ENCODE data around the gene LCN9.

LCN9 gene

DNA sequence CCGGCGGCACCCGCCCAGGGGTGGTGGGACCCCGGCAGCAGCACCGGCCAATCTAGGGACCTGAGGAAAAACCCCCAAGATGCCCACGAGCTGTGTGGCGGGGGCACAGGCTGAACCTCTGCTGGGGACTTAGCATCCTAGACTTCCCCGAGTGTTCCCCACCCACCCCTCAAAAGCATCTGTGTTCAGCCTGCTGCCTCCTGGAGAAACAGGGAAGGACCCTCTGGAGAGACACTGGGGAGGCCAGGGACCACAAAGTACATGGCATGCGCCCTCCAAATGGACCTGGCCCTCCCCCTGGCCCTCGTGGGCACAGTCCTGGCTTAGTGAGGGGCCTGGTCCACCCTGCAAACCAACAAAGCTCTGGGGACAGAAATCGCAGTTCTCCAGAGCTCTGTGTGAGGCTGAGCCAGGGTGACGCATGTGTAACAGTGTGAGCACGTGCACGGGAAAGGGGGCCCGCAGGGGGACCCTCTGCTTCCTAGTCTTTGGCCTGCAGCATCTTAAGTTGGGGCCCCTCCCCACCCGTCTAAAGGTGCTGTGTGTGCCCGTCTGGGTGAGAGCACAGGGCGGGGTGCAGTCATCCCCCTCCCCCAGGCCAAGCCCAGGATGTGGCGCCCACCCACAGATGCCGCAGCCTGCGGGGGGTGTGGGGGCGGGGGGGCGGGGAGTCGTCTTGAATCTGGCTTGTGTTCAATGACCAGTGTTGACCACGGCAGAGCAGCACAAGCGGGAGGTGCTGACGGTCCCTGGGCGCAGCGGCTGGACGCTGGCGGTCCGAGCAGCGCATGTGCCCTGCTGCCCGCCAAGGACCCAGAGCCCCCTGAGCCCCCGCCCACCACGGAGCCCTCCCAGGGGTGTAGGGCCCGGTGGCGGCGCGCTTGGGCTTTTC lies 38.2 kb downstream of the LCN9 start:
- no peak for DNase-seq

DNA sequence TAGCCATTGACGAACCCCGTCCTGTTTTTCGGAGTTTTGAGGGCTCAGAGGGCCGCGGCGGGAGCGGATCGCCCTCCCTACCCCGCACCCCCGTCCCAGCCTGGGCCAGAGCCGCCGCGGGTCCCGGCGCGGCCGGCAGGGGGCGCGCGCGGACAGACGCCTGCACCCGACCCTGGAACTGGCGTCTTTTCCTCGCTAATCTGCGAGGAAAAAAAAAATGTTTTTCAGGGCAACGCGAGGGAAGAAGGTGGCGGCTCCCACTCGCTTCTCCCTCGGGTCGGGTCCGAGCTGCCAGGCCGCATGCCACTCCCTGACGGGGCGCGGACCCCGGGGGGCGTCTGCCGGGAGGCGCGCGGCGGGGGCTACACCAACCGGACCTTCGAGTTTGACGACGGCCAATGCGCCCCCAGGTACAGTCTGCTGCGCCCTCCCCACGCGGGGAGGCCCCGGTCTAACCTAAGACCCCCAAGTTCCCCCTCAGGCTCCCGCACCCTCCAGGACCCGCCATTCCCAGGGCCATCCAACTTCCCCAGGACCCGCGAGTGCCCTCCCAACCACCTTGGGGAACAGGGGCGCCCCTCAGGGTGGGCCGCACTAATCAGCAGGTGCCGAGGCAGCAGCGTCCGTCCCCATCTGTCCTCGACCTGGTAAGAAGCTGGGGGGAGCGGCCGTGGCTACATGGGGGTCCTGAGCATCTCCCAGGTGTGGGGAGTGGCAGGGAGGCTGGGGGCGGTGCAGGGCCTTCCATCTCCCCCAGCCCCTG lies 39.0 kb downstream of the LCN9 start, which contains the start of gene KCNT1:
Gene KCNT1, plus strand, starts transcription at position 227 of the 763 bp plus-strand sequence. Its CDS starts 74 bp downstream, at position 301.
- peak; percentile 71 for DNase-seq

DNA sequence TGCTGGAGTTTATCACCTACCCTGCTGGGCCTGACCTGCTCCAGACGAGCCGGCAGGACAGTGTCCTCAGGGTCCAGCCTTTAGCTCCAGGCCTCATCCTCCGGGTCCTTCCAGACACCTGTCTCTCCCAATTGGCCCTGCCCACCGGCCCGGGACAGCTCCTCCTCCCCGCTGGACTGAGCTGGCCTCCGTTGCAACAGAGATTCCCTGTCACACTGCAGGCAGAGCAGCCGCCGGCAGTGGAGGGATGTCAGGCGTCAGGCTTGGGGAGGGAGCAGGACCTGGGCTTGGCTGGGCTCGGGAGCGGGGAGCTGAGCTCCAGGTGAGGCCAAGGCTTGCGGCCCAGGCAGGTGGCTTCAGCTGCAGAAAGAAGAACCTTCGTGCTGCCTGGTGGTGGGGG lies 40.6 kb downstream of the LCN9 start:
- DNase-seq: no peak

DNA sequence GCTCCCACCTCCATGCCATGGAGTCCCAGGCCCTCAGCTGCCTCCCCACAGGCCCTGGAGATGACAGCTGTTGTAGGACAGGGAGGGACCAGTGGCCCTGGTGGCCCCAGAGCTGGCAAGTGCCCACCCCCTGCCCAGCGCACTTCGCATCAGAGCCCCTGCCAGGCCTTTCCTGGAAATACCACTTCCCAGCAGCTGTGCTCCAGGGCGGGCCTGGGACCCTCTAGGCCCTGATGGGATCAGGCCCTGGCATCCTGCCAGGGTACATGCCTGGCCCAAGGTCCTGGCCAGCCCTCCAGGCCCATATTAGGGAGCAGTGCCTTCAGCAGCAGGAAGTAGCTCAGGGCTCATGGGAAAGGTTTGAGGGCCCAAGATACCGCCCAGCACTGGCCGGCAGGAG lies 41.4 kb downstream of the LCN9 start:
- DNase-seq: no peak

DNA sequence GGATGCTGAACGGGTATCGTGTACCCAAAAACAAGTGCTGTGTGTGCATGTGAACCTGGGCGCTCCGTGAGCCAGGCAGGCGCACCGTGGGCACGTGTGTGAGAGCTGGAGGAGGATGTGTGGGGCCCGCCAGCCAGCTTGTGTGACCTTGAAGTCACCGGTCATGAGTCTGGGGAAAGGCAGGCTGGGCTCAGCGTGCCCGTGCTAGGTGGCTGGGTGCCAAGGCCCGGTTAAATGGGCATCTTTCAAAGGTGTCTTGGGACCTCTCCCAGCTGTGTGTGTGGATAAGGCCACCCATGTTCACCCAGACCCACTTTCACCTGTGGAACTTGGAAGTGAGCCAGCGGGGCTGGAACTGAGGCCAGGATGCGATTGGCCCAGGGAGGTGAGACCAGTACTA lies 42.3 kb downstream of the LCN9 start:
- DNase-seq: no peak

DNA sequence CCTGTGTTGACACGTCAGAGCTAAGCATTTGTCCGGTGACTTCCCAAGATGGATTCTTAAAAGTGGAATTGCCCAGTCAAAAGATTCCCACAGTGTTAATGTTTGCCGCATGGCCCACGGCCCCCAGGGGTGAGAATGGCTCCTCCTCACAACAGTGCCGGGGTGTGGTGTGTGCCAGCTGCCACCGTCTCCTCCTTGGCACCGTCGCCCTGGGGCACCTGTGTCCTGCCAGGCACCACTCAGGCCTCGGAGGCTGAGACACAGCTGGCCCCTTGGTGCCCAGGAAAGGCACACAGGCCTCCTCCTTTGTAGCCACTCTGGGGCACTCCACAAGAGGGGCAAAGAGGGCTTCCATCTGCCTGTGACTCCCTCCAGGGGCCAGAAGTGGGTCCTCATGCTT lies 43.2 kb downstream of the LCN9 start:
- no peak for DNase-seq

DNA sequence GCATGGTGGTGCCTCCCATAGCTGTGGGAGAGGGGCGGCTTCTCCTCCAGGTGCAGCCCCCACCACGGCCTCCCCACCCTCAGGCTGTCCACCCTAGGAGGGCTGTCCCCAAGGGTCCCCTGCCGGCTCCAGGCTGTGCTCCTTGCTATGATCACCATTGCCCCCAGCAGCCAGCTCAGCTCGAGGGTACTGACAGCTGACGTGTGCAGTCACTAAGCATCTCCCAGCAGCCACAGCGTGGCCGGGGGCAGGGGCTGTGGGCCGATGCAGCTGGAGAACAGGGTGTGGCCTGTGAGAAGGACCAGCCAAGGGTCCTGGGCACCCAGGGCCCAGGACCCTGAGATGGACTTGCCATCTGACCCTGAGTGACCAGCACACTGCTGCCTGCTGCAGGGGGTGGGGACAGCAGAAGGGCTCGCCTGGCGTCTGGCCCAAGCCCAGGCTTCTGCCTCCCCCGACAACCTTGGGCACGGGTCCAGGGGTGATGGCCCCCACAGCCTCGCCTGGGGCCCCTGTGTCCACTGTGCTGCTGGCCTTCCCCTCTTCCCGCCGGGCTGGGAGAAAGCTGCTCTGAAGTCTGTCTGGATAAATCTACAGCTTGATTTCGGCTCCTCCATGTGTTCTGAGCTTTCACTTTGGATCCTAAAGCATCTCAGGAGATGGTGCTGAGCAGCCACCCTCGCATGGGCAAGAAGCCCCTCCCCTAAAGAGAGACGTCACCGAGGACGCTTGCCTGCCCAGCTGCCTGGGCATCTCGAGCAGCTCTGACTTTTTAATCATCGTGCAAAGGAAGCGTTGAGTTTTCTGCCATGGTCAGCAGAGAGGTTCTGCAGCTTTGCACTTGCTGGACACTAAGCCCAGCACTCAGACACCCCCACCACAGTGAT lies 44.4 kb downstream of the LCN9 start:
- no peak for DNase-seq

DNA sequence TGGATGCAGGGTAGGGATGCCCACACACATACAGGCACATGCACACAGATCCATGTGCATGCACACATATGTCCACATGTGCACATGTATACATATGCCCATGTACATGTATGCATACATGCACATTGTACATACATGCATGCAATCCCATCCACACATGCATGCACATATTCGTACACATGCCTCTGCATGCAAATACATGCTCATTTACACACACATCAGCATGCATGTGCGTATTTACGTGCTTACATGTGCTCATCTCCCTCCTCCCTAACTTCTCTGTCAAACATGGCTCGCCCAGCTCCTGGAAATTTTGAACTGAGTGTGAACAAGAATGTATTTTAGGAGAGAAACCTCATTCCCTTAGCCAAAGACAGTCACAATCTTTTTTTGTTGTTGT lies 45.1 kb downstream of the LCN9 start:
- DNase-seq: no peak

DNA sequence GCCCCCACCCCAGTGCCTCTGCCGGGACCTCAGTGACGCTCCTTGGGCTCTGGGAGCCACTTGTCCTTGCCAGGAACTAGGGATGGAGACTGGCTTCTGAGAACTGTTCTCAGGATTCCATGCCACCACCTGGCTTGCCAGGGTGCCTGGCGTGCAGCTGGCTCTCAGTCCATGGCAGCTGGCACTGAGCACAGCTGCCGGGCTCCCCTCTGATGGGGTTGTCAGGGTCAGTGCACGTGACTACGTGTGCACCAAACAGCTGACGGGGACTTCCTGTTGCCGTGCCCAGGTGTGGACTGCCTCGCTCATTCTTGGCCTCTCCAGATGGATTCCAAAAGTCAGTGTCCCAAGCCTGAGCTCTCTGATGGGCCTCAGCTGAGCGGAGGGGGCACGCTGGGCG lies 48.3 kb downstream of the LCN9 start:
- no peak for DNase-seq

DNA sequence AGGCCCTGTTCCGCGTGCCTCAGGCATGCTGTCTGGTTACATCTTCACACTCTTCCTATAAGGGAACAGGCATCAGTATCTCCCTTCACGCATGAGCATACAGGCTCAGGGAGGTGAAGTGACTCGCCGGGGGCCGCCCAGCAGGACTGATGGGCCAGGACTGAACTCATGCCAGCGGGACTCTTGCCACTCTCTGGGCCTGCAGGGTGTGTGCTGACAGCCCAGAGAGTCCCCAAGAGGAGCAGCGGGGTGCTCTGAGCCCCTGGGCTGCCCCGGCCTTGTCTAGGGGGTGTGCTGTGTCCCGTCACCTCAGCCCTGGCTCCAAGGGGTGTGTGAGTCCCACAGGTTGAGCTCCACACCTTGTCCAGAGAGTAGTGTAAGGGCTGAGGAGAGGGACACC lies 48.8 kb downstream of the LCN9 start:
- no peak for DNase-seq

DNA sequence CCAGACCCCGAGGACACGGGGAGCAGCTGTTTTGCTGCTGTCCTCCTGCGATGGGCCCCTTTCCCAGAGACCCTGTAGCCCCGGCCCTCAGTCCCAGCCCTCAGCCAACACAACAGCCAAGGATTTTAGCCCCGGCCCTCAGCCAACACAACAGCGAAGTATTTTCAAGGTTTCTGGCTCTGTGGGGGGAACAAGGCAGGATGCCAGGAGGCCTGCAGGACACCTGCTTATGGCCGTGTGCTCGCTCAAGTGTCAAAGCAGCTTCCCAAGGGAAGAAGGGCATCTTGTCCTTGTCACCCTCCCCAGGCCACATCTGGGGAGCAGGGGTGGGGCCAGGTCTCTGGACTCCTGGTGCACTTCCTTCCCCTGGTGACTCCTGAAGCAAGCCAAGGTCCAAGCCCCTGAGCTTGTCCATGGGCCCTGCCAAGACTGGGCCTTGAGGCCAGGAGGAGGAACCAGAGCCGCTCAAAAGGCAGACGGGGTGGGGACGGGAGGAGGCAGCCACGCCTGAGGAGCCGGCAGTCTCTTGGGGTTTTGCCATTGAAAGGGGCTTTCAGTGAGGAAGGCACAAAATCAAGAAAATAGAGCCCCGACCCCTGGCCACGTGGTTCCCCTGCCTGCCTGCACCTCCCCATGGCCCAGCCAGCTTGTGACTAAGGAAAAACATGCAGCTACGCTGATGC lies 49.6 kb downstream of the LCN9 start:
- no peak for DNase-seq

DNA sequence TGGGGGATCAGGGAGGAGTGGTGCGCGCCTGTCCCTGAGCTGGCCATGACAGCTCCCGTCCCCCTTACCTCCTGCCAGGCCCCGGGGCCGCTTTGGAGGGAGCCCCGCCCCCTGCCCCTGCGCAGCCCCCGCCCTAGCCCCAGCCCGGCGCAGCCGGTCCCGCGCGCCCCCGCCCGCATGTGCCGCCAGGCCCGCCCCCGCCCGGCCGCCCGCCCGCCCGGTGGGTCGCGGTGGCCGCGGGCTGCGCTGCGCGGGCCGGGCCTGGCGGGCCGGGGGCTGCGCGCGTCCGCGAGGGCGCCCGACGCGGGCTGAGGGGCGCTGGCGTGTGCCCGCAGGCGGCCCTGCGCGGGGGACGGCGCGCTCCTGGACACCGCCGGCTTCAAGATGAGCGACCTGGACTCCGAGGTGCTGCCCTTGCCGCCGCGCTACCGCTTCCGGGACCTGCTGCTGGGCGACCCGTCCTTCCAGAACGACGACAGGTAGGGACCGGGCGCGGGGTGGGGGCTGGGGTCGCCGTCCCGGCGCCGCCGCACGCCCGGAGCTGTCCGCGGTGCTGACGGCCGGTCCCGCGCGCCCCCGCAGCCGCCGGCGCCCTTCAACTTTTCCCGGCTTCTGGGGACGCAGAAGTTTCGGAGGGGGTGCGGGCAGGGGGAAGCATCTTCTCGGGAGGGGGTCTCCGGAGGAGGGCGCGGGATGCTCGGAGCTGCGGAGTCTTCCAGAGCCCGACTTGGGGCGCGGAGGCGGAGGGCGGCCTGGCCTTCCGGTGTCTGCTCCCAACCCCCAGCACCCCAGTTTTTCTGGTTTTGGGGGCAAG lies 51.3 kb downstream of the LCN9 start:
- DNase-seq: no peak

DNA sequence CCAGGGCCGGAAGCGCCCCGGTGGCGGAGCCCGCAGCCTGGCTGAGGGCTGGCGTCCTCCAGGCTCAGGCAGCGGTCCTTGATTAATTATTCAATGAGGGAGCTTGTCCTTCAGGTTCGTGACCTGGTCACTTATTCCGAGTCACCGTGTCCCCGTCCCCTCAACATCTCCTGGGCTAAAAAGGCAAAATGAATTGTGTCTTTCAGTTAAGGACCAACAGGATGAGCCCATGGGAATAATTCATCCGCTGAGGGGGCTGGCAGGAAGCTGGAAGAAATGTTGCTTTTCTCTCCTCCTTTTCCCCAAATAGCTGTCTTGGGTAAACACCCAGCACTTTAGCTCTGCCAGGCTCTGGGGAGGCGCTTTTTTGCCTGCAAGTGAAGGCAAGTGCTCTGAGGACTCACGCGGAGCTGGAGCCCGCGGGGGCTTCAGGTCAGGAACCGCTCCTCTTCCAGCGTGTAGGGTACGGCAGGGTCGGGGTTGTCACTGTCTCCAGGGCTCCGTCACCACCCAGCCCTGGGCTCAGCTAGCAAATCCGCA lies 52.0 kb downstream of the LCN9 start:
- DNase-seq: no peak

DNA sequence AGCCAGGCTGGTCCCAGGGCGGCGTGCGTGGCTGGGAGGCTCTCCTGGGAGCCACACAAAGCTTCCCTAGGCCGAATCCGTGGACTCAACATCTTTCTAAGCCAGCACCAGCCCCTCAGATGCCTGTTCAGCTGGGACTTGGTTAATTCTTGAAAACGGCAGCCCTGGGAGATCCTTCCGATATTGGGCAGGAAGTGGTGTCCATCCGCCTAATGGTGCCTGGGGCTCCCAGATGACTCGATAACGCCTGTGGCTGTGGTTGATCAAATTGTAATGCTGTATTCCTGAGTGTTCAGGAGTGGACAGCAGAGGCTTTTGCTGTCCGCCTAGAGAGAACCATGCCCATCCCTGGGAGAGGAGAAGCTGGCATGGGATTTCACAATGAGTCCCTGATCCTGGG lies 52.9 kb downstream of the LCN9 start:
- DNase-seq: no peak
